Stimulated activated CD4-positive, alpha-beta T cell treated with anti-CD3 and anti-CD28 coated beads, Interleukin-4, amount 100 ng/mL, for 4 hours (primary cell): ENCODE results near the gene FRY.
"Not testable (repeated sequence)": the region's sequence is repeated elsewhere in the genome, so short reads cannot be mapped to it uniquely, and the experiment has no call there.

Experiments used
- DNase-seq, 2 experiments: peaks; one replicate each; pipeline ENCODE4 v3.0.0-alpha.2; 2020

FRY gene

DNA sequence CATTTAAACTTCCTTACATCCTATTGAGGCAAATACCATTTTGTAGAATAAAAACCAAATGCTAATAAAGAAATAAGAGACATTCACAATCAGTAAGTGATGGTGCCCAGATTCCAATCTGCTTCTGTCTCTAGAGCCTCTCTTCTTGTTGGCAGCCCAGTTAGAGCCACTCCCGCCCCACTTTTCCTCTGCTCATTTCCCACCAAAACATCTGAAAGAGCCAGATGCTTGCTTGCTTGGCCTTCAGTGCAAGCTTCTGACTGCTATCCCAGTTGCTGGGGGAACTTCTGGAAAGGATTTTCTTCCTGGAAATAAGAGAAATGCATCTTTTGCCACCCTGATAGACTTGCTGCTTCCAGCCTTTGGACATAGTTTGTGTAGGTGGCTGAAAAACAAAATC, 12.9 kb downstream of the FRY start:
- DNase-seq: no peak

DNA sequence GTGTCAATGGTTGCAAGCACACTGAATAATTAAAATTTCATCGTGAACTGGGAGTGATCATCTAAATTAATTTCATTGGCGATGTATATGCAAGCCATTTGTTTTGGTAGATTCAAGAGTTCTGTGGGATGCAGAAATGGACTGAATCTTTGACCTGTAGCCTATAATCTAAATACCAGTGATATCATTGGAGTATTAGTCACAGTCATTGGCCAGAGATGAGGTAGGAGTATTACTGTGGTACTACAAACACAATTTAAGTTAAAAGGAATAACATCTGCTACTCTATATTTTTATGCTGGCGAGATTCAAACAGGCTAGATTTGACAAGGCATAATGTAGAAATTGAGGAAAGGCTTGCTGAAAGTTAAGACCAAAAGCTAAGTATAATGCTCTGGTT, 14.0 kb downstream of the FRY start:
- no peak for DNase-seq

DNA sequence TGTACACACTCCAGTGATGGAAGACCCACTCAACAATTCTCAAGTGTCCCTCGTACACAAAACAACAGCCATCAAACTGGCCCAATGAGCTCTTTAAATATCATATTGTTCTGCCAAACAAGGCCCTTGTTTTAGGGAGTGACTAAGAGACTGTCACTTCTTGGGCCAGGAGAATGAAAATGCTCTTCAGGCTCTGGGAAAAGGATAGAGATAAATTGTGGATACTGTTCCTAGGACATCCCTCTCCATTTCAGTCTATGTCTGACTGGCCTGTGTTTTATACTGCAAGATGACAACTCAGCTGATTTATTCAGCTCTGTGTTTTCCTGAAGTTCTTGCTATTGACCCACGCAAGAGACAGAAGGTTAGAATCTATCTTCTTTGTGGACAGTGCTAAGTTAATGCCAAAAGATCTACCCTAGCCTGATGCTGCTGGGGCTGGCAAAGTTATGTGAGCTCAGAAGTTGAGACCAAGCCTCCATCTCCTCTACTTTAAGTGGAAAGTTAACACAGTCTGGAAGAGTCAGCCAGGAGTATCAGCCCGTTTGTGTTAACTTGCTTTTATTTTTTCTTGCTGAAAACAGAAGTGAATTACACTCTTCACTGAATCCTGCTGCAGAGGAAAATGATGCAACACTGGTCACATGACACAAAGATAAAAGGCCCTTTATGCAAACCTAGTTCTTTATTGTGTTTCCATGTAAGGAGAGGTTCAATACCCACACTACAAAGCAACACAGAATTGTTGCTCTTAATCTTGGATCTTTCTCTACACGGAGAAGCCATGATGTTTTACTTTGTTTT, 14.6 kb downstream of the FRY start:
- DNase-seq: no peak

DNA sequence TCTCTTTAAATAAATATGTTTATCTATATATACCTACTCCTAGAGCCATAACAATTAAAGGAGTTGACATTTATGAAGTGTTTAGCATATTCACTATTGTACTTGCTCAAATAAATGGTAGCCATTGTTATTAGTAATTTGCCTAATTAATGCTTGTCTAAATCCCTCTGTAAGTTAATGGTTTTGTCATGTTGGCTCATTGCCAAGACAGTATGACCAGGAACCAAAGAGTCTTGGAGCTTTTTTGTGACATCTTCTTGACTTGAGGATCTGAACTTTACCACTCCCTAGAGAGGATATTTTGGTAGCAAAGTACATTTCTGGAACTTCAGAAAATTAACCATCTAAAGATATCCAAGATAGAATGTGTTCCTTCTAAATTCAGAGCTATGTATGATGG, 15.5 kb downstream of the FRY start:
- no peak for DNase-seq

DNA sequence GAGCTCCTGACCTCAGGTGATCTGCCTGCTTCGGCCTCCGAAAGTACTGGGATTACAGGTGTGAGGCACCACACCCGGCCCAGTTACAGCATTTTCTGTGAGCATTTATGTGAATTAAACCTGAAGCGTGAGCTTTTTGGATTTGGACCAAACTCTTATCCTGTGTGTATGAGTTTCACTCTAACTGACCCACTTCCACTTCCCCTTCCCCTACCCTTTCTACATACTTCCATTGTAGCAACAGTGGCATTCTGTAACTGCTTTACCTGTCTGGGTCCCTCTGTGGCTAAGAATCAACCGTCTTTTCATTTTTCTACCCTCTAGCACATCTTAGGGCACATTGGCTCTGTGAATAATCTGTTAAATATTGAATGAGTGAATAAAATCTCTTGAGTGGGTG, 16.2 kb downstream of the FRY start:
- no peak for DNase-seq

DNA sequence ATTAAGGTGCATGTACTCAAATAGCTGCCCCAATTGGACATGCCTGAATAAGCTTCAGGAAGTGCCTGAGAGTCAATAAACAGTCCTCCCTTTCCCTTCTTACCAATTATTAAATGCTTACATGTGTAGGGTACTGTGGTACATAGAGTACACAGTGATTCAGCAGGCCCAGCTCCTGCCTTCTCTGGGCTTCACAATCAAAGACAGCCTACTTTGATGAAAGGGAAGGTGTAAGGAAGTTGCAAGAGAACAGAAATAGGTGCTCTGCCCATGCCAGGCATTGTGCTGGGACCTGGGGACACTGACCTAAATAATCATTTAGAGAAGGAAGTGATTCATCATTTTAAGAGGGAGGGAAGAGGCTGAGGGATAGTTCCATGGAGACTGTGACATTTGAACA, 17.2 kb downstream of the FRY start:
- no peak for DNase-seq

DNA sequence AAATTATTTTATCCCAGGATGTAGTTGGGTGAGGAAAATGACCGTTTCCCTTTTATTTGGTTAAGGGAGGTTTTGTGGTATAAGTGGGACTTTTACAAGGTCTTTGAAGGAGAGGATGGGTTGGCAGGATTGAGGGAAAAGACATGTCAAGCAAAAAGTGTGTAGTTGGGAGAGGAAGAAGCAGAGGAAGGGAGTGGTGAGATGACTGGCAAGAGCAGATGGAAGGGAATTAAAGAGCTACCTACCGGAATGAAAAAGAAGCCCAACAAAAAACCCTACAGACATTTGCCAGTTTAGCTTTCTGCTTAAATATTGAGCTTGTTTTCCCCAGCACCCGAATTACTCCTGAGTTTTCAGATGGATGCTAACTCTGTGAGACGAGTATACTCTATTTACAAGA, 19.6 kb downstream of the FRY start:
- DNase-seq: no peak

DNA sequence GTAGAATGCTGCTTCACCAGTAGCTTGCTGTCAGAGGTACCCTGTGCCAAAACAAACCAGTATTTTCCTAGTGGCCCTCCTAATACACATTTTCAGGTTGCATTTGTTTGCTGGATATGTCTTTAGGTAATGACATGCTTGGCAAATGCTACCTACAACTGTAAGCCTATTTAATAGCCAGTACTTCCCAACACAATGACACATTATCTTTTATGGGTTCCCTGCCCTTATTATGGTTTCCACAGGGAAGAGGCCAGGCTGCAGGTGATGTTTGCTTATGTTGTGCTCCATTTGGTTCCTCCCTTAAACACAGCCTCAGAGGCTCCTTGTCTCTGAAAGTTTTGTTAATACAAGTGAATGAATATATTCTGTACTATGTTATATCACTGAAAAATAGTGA, 24.7 kb downstream of the FRY start:
- DNase-seq: no peak

DNA sequence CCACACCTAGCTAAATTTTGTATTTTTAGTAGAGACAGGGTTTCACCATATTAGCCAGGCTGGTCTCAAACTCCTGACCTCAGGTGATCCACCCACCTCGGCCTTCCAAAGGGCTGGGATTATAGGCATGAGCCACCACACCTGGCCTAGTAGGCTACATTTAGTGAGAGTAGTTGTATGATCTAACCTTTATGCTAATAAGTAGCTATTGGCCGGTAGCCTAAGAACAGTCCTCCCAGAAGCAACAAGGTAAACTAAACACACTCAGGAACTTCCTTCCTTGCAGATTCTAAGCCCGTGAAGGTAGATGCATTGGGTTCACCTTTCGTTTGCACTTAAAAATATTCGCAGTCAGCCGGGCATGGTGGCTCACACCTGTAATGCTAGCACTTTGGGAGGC, 25.8 kb downstream of the FRY start:
- DNase-seq: not testable (repeated sequence)

DNA sequence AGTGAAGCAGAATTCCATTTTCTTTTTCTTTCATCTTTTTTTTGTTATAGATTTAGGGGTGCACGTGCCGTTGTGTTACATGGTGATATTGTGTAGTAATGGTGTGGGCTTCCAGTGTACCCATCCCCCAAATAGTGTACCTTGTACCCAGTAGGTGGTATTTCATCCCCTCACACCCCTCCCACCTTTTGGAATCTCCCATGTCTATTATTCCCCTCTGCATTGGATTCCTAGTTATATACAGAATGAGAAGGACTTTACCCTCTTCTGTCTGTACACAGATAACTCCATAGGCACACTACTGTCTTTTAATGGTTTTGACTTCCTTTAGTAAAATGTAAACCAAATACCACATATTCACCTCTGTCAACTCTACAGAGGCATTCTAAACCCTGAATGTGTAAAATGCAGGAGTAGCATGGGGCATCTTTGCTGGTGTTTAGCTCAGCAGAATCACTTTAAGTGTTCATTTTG, 28.0 kb downstream of the FRY start:
- DNase-seq: no peak

DNA sequence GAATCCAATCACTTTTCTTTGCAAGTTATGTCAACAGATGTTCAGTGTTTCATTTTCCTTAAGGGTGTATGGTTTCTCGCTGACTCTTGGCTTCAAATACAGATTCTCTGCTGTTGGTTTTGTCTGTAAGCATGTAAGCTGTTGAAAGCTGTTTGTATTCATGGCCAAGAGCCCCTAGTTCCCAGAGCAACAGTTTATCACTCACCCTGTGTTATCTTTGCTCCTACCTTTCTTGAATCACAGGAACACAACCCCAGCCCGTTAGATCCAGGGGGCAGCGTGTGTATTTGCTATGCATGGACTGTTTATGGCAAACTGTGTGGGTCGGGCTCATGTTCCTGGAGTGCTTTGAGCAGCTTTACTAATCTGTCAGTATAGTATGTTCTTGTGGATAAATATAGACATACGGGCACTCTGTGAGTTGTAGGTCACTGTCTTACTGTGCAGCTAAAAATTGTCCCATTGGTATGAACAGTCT, 28.9 kb downstream of the FRY start:
- DNase-seq: no peak

DNA sequence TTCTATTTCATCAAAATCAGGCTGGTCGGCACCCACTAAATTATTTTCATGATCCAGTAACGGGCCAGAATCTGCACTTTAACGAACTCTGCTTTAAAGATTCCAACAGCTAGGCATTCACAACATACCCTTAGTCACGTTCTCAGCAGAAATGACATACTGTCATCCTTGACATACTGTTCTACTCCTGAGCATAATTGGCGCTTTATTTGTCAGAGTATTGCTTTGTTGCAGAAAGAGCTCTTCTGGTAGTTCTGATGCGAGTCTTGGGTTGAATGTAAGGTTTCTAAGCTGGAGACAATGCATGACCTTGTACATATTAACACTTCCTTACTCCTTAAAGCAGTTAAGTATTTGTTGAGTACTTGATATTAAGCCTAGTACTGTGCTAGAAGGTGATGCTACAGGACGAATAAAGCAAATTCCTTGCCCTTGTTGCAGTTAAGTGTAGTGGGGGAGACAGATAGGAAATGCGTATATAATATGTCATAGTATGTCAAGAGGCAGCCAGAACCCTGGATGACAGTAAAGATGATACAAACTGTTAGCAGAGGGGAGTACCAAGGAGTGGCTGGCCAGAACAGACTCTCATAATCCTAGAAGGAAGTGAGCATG, 32.2 kb downstream of the FRY start:
- no peak for DNase-seq

DNA sequence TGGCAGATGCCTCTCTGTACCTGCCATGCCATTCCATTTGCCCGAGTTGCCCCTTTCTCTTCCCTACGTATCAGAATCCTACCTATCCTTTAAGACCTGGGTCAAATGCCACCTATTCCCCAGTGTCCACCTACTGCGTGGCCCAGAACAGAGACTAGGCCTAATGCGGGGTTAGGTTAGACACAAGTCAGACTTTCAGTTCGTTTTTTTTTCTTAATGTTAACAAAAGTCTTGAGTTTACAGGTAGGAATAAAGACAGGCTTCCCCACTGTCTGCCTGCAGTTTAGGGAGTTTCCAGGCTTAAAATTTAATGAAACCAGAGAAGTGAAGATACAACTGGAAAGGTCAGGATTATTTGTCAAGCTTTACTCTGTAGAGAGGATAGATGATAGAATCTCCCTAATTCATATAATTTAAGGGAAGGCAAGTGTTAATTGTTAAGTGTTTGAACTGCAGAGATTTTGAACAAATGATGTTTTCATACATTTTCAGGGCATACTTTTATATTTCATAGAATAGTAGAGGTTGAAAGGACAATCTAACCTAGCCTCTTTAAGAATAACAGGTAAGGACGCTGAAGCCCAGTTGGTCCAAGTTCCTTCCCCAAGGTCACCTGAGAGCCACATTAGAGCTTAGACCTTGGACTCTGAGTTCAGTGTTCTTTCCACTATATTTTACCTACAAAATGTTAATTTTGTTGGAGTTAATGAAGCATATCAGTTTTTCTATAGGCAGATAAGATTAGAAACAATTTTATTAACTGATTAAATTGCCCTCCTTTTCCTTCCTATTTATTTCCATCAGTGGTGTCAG, 35.8 kb downstream of the FRY start:
- no peak for DNase-seq

DNA sequence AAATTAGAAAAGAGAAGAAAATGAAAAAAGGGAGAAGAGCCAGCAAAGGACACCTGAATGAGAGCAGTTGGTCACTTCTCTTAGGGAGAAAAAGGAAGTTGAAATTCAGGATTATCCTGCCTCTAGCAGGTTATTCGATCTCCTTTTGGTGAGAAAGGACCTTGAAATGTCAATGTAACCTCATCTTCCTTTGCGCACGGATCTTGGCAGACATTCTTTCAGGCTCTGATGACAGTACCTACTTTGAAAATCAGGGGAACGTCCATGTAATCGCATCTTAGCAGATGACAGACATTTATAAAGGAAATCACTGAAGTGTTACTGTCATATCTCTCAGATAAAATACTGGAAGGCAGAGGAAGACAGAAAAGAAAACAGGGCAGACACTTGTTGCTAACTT, 36.7 kb downstream of the FRY start:
- no peak for DNase-seq

DNA sequence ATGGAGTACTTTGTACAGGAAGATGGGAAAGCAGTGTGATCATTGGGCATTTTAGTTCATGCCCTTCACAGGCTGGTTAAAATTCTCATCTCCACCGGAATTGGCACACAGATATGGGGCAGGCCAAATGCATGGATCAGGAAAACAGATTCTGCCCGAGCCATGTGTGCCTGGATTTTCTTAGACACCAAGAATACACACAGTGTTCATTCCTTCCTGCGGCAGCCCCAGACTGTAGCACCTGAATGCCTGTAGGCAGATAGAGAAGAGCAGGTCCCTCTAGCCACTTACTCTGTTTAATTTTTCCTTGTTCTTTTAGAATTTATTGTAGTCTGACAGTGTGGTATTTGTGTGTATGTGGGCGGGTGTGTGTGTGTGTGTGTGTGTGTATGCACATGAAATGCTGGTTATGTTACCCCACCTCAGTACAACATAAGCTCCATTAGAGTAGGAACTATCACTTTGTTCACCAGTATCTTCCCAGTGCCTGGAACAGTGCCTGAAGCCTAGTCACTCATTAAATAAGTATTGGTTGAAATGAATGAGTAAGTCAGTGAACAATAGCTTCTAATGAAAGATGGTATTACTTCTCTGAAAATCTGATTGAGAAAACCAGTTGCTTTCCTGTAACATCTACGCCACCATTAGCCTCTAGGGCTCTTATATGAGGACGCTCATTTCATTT, 41.7 kb downstream of the FRY start:
- no peak for DNase-seq

DNA sequence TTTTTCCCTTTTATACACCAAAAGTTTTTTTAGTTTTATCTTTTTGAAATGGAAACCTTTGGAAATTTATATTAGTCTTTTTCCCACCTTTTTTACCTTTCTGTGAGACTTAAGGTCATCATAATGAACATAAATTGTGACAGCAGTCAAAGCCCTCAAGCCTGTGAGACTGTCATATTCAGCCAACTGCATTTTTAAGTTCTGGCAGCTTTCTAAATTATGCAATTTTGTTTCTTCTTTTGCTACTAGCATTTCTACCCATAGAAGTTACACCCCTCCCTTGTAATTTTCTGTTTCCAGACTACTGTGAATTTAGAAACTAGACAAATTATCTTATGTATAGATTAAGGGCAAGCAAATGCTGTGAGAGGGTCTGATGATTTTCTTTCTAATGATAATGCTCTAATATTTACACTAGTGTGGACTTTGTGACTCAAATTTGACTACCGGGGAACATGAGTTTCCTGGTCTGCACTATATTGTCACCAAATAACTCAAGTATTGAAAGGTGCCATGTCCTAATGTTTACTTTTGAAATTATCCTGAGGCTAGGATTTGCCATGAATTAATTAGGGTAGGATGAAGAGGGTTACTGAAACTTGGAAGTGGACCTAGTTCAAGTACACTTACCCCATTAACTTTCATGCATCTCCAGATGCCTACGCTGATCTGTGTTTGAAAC, 43.7 kb downstream of the FRY start:
- DNase-seq: no peak

DNA sequence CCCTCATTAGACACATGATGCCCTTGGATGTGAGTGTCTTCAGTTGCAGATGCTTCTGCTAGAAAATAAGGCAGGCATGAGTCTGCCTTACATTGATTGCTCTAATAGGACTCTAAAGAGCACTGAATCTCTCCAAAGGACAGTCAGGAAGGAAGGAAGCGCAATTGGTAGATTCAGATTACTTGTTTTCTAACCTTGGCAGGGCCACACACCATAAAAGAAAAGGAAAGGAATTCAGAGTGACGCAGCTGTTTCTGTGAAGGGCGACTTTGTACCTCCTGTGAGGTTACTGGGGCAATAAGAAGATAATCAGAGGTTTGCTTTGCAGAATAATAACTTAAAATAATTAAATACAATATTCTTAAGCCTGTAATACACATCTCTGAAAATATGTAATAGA, 48.0 kb downstream of the FRY start:
- no peak for DNase-seq

DNA sequence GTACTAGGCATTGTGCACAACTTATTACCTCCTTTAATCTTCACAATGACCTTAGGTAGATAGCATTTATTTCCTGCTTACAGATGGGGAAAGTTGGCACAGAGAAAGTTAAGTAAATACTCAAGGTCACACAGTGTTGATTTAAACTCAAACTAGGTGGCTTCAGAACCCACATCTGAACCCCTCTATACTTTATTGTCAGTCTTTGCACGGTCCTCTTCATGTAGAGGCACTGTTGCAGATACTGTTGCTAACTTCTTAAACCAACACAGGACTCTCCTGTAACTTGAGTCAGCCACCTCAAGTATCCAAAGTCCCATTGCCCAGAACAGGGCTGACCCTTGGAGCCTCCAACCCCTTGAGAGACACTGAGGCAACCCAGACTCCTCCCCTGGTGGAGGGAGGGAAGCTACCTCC, 48.8 kb downstream of the FRY start:
- DNase-seq: no peak

DNA sequence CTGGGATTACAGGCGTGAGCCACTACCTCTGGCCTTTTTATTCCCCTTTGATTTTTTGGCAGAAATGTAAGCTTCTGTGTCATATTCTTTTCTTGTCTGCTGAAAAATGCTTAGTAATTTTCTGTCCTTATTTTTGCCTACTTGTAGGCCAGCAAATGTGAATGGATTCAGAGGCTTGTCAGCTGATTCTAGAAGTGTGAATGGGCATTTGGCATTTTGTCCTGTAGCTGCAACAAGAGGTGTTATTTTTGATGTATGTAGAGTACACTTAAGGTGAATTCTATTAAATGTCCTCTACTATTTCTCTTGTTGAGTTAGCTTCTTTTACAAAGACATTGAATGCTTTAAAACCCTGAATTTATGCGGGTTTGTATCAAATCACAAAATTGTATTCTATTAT, 50.0 kb downstream of the FRY start:
- DNase-seq: no peak

DNA sequence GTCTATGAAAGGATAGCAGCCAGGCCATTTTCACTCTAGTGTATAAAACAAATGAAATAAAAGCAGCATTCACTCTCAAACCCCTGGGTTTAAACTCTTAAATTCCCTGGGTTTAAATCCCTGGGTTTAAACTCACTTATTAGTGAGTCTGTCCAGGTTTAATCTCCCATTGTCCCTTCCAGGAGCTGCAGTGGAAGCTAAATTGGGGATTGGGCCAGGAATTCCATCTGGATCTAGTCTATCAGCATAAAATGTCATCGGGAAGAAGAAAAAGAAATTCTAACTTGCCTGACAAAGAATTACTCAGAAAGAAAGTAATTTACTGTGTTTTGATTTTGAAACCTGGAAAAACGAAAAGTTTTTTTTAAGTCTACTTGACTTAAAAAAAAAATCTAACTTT, 54.8 kb downstream of the FRY start:
- no peak for DNase-seq

DNA sequence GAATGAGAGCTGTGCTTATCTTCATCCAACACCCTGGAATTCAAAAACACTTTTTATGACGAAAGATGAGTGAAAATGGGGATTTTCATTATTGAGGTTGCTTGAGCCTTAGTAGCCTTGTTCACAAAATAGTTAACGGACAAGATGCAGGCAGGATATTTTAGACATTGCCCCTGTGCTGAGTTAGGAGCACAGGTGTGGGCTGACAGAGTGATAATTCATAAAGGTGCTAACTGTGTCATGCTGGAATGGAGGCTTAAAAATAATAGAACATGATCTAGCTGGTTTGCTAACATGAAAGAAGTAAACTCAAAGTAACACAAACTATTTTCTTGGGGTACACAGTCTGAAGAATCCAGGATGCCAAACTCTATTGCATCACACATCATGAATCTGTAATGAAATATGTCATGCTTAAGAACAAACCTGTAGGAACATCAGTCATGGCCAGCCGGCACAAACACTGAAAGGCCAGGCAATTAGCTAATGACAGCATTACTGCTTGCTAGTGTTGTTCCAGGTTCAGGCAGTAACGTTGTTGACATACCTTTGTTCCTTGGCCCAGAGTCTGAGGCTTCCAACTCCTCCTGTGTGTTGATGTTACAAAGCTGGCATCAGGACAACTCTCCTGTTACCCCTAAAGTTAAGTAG, 55.3 kb downstream of the FRY start:
- DNase-seq: no peak
